Tibial nerve (tissue), 4 donors: ENCODE data around the gene TMEM238.

Experiments
- CTCF ChIP-seq, 5 experiments: fragments of 200-600 bp in 3 of 5; fragments of 450-650 bp in 2 of 5; sonication (generic) in 3 of 5; IDR thresholded peaks; one replicate each; pipeline ENCODE4 v1.5.1; 2016 to 2019; ENCODE audit warnings: antibody characterized with exemption in 5 of 5, mild to moderate bottlenecking in 3 of 5, moderate library complexity in 2 of 5
- EP300 ChIP-seq, 2 donors: sonication (generic); formaldehyde crosslinking; IDR thresholded peaks; one replicate each; pipeline ENCODE4 v1.6.1; 2017; ENCODE audit warnings: antibody characterized with exemption in 2 of 2, mild to moderate bottlenecking in 1 of 2
- POLR2A ChIP-seq, 2 donors: fragments of 450-650 bp; IDR thresholded peaks; one replicate each; pipeline ENCODE4 v1.6.1; 2017; ENCODE audit warnings: antibody characterized with exemption in 2 of 2, mild to moderate bottlenecking in 2 of 2, moderate library complexity in 2 of 2

- TF ChIP-seq CTCF (IDR thresholded peaks at IDR 0.05) (no peak), POLR2A (IDR thresholded peaks at IDR 0.05) (no peak), EP300 (IDR thresholded peaks at IDR 0.05) (no peak)
Observed at GRCh38 chr19:55433292-55433691, 49.2 kb upstream of the TMEM238 start.
